HEK293 (cell line): ENCODE data around the gene ANKRA2.

Experiments
- CTCF ChIA-PET: fragments of 350-600 bp; formaldehyde crosslinking; extraction: SDS; loops from one replicate; lab custom pipeline; 2021; ENCODE audit warnings: antibody characterized with exemption; lab: Yijun Ruan, JAX
- POLR2A ChIA-PET: fragments of 300-600 bp; formaldehyde crosslinking; extraction: SDS; loops from one replicate; lab custom pipeline; 2020; ENCODE audit warnings: antibody characterized with exemption, inconsistent platforms; lab: Yijun Ruan, JAX
- H3K27ac ChIP-seq: fragments of 200-500 bp; sonication (Bioruptor generic); 2 replicates; pipeline ENCODE4 v1.5.1; 2014; ENCODE audit warnings: low read depth, low read length, control low read depth, inconsistent platforms; ENCODE audit errors: extremely low read depth
- H3K36me3 ChIP-seq, 2 experiments: fragments of 200-500 bp in 1 of 2; sonication (Bioruptor generic) in 1 of 2; 1 replicate in 1 of 2; 2 replicates in 1 of 2; pipeline ENCODE4 v1.5.1; 2014 to 2017; ENCODE audit warnings: inconsistent platforms in 2 of 2, low read length in 2 of 2; ENCODE audit not compliant: control insufficient read depth in 2 of 2, insufficient read depth in 1 of 2
- H3K4me1 ChIP-seq: fragments of 200-500 bp; sonication (Bioruptor generic); 2 replicates; pipeline ENCODE4 v1.5.1; 2014; ENCODE audit warnings: mild to moderate bottlenecking, low read length, inconsistent platforms; ENCODE audit not compliant: control insufficient read depth, insufficient read depth
- H3K4me3 ChIP-seq: 2 replicates; pipeline ENCODE4 v1.5.1; 2011; ENCODE audit warnings: low read depth, mild to moderate bottlenecking, control low read depth, low read length, moderate library complexity
- H3K9me3 ChIP-seq: fragments of 200-500 bp; sonication (Bioruptor generic); 2 replicates; pipeline ENCODE4 v1.5.1; 2014; ENCODE audit warnings: low read depth, low read length, inconsistent platforms; ENCODE audit not compliant: control insufficient read depth, insufficient read depth
- AEBP2 ChIP-seq: fragments of 450-650 bp; formaldehyde crosslinking; IDR thresholded peaks from 2 replicates; pipeline ENCODE4 v1.5.1; 2016; ENCODE audit warnings: missing biosample characterization, missing genetic modification characterization, borderline replicate concordance
- CTCF ChIP-seq: fragments of 450-650 bp; formaldehyde crosslinking; IDR thresholded peaks from 2 replicates; pipeline ENCODE4 v1.5.1; 2016; ENCODE audit warnings: missing biosample characterization, missing genetic modification characterization
- GLIS1 ChIP-seq: fragments of 450-650 bp; formaldehyde crosslinking; IDR thresholded peaks from 2 replicates; pipeline ENCODE4 v1.5.1; 2016; ENCODE audit warnings: missing biosample characterization, missing genetic modification characterization
- HOXA7 ChIP-seq: sonication (generic); formaldehyde crosslinking; IDR thresholded peaks from 2 replicates; pipeline ENCODE4 v1.8.1; 2022; ENCODE audit warnings: missing genetic modification reagents, borderline replicate concordance
- HOXC10 ChIP-seq: sonication (generic); formaldehyde crosslinking; IDR thresholded peaks from 2 replicates; pipeline ENCODE4 v1.8.1; 2023; ENCODE audit warnings: mild to moderate bottlenecking, missing genetic modification reagents
- OSR2 ChIP-seq: fragments of 450-650 bp; formaldehyde crosslinking; IDR thresholded peaks from 2 replicates; pipeline ENCODE4 v1.5.1; 2016; ENCODE audit warnings: missing biosample characterization, missing genetic modification characterization
- PBX3 ChIP-seq: sonication (generic); formaldehyde crosslinking; IDR thresholded peaks from 2 replicates; pipeline ENCODE4 v1.8.1; 2022; ENCODE audit warnings: mild to moderate bottlenecking, moderate library complexity, missing genetic modification reagents
- PRDM6 ChIP-seq: fragments of 450-650 bp; formaldehyde crosslinking; IDR thresholded peaks from 2 replicates; pipeline ENCODE4 v1.5.1; 2017; ENCODE audit warnings: missing biosample characterization, missing genetic modification characterization
- SALL2 ChIP-seq: fragments of 450-650 bp; formaldehyde crosslinking; IDR thresholded peaks from 2 replicates; pipeline ENCODE4 v1.5.0; 2017; ENCODE audit warnings: missing biosample characterization, mild to moderate bottlenecking, missing genetic modification characterization, borderline replicate concordance
- ZBTB1 ChIP-seq: fragments of 450-650 bp; formaldehyde crosslinking; IDR thresholded peaks from 2 replicates; pipeline ENCODE4 v1.5.1; 2016; ENCODE audit warnings: missing biosample characterization, missing genetic modification characterization
- ZBTB8A ChIP-seq: fragments of 450-650 bp; formaldehyde crosslinking; IDR thresholded peaks from 2 replicates; pipeline ENCODE4 v1.5.1; 2016; ENCODE audit warnings: missing biosample characterization, missing genetic modification characterization
- ZEB2 ChIP-seq: fragments of 450-650 bp; formaldehyde crosslinking; IDR thresholded peaks from 2 replicates; pipeline ENCODE4 v1.5.1; 2016; ENCODE audit warnings: missing biosample characterization, missing genetic modification characterization
- ZNF174 ChIP-seq: fragments of 450-650 bp; formaldehyde crosslinking; IDR thresholded peaks from 2 replicates; pipeline ENCODE4 v1.5.0; 2017; ENCODE audit warnings: missing biosample characterization, mild to moderate bottlenecking, missing genetic modification characterization
- ZNF274 ChIP-seq, 2 experiments: fragments of 200-500 bp in 1 of 2; fragments of 450-650 bp in 1 of 2; sonication (Bioruptor generic) in 1 of 2; formaldehyde crosslinking in 1 of 2; IDR thresholded peaks; 2 replicates each; pipeline versions ENCODE4 v1.5.1 to v1.6.1; 2014 to 2016; ENCODE audit warnings: borderline replicate concordance in 1 of 2, inconsistent platforms in 1 of 2, low read length in 1 of 2, missing biosample characterization in 1 of 2, missing genetic modification characterization in 1 of 2
- ZNF280C ChIP-seq: fragments of 450-650 bp; formaldehyde crosslinking; IDR thresholded peaks from 2 replicates; pipeline ENCODE4 v1.5.1; 2016; ENCODE audit warnings: missing biosample characterization, missing genetic modification characterization
- ZNF362 ChIP-seq: fragments of 450-650 bp; formaldehyde crosslinking; IDR thresholded peaks from 2 replicates; pipeline ENCODE4 v1.5.1; 2016; ENCODE audit warnings: missing biosample characterization, missing genetic modification characterization
- ZNF423 ChIP-seq: fragments of 450-650 bp; formaldehyde crosslinking; IDR thresholded peaks from 2 replicates; pipeline ENCODE4 v1.5.1; 2016; ENCODE audit warnings: missing biosample characterization, missing genetic modification characterization
- ZNF529 ChIP-seq: fragments of 450-650 bp; formaldehyde crosslinking; IDR thresholded peaks from 2 replicates; pipeline ENCODE4 v1.5.1; 2017; ENCODE audit warnings: missing genetic modification characterization, missing biosample characterization; ENCODE audit not compliant: insufficient replicate concordance
- ZNF580 ChIP-seq: fragments of 450-650 bp; formaldehyde crosslinking; IDR thresholded peaks from 2 replicates; pipeline ENCODE4 v1.5.1; 2016; ENCODE audit warnings: missing biosample characterization, missing genetic modification characterization
- ZNF600 ChIP-seq: fragments of 450-650 bp; formaldehyde crosslinking; IDR thresholded peaks from 2 replicates; pipeline ENCODE4 v1.5.1; 2016; ENCODE audit warnings: missing biosample characterization, missing genetic modification characterization
- ZNF624 ChIP-seq: fragments of 450-650 bp; formaldehyde crosslinking; IDR thresholded peaks from 2 replicates; pipeline ENCODE4 v1.5.1; 2017; ENCODE audit warnings: missing biosample characterization, missing genetic modification characterization
- ZNF692 ChIP-seq: fragments of 450-650 bp; formaldehyde crosslinking; IDR thresholded peaks from 2 replicates; pipeline ENCODE4 v1.5.1; 2016; ENCODE audit warnings: missing biosample characterization, missing genetic modification characterization
- ZNF76 ChIP-seq: fragments of 450-650 bp; formaldehyde crosslinking; IDR thresholded peaks from 2 replicates; pipeline ENCODE4; 2016; ENCODE audit warnings: low read depth, missing biosample characterization, missing genetic modification characterization, borderline replicate concordance

ANKRA2 gene

GRCh38 chr5:73565139-73565968, at the start of gene ANKRA2, which contains the start of gene UTP15:
Gene ANKRA2 (minus strand): TSS chr5:73565639. CDS start chr5:73562881, 2,758 bp downstream.
Gene UTP15 (plus strand): TSS chr5:73565743. CDS start chr5:73567345, 1,602 bp downstream.
- Histone ChIP-seq H3K27ac (peak within 1 kb of the TSS; percentile 95), H3K4me3 (peak within 1 kb of the TSS; percentile 99), H3K36me3 (peaks cover 29 to 41% of the 10 kb centered on the region in 2 experiments), H3K9me3 (no peaks in the 10 kb centered on the region), H3K4me1 (peaks cover 11% of the 10 kb centered on the region; the same call in 1 of the 2 replicates)
- ChIA-PET POLR2A (interaction anchor here (0.6 to 1.3 kb wide), 3 partner anchors 117 to 286 kb away, joined by 3 to 5 read pairs (median 4); partner anchors contain the start of gene FOXD1), CTCF (interaction anchor here (1.0 to 2.3 kb wide), 5 partner anchors 10 to 227 kb away, joined by 3 to 8 read pairs (median 4); no protein-coding TSS in a partner anchor)
- no peak for TF ChIP-seq ZNF76
- no peak for TF ChIP-seq ZNF280C (tag by site-specific recombination)
- peak; percentile 98 for TF ChIP-seq ZNF600 (tag by site-specific recombination)
- no peak for TF ChIP-seq AEBP2 (tag by site-specific recombination)
- no peak for TF ChIP-seq HOXA7 (CRISPR knock-in tag)
- TF ChIP-seq ZNF362 (tag by site-specific recombination), result peak; percentile 95
- no peak for TF ChIP-seq ZNF423 (tag by site-specific recombination)
- TF ChIP-seq ZNF692 (tag by site-specific recombination), result 0 out of 2 replicates have a peak, but pooled peaks have one; percentile 46
- TF ChIP-seq ZNF580 (tag by site-specific recombination), result no peak
- peak; percentile 28; the same call in 1 of the 2 replicates for TF ChIP-seq PBX3 (CRISPR knock-in tag)
- peak; percentile 71 for TF ChIP-seq ZEB2 (tag by site-specific recombination)
- TF ChIP-seq CTCF (tag by site-specific recombination), result no peak
- TF ChIP-seq ZNF624 (tag by site-specific recombination), result no peak
- no peak for TF ChIP-seq PRDM6 (tag by site-specific recombination)
- no peak for TF ChIP-seq ZNF174 (tag by site-specific recombination)
- TF ChIP-seq OSR2 (tag by site-specific recombination), result no peak
- no peak for TF ChIP-seq SALL2 (tag by site-specific recombination)
- no peak for TF ChIP-seq HOXC10 (CRISPR knock-in tag)
- no peak for TF ChIP-seq ZBTB1 (tag by site-specific recombination)
- peak; percentile 92 for TF ChIP-seq ZBTB8A (tag by site-specific recombination)
- TF ChIP-seq GLIS1, result peak; percentile 63
- no peak for TF ChIP-seq ZNF529
- no peak for TF ChIP-seq ZNF274 (IDR thresholded peaks at IDR 0.05; ENCODE audit: low read length)
- no peak for TF ChIP-seq ZNF274 (tag by site-specific recombination; IDR thresholded peaks at IDR 0.05; ENCODE audit: borderline replicate concordance)
